ENCODE results near the gene EPHA10.

EPHA10 gene

DNA sequence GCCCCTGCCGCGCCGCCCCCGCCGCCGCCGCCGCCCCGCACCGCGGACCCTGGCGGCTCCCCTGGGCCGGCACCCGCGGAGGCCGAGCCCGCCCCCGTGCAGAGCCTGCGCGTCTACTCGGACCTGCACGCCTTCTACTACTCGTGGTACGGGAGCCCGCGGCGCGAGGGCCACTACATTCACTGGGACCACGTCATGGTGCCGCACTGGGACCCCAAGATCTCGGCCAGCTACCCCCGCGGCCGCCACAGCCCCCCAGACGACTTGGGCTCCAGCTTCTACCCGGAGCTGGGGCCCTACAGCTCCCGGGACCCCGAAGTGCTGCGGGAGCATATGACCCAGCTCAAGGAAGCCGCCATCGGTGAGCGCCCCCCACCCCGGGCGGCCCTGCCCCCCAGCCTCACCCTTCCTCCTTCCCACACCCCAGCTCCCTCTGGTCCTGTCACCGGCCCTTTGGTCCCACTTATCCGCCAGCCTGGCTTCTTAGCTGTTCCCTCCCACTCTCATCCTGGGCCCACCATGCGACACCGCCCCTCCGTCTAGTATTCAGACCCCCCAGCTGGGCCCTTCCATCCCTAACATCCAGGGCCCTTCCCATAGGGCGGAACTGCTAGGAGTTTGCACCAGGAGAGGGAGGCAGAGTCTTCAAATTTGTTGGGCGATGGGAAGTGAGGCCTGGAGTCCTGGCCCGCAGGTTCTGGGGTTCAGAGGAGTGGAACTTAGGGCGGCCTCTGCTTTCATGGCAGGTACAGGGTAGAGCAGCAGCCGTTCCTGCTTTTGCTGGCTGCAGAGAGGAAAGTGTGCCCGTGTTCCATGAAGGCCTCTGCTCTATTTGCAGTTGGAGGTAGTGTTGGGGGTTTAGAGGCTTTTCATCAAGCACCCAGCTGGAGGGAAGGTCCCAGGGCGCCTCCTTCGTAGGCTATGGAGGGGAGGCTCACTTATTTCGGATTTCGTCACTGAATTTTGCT, 29.7 kb upstream of the EPHA10 start (continued):
- TF ChIP-seq, protein P1, sequence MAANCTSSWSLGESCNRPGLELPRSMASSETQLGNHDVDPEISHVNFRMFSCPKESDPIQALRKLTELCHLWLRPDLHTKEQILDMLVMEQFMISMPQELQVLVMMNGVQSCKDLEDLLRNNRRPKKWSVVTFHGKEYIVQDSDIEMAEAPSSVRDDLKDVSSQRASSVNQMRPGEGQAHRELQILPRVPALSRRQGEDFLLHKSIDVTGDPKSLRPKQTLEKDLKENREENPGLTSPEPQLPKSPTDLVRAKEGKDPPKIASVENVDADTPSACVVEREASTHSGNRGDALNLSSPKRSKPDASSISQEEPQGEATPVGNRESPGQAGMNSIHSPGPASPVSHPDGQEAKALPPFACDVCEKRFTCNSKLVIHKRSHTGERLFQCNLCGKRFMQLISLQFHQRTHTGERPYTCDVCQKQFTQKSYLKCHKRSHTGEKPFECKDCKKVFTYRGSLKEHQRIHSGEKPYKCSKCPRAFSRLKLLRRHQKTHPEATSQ (tag by site-specific recombination; IDR thresholded peaks at IDR 0.05), result no peak
- TF ChIP-seq, protein P2, sequence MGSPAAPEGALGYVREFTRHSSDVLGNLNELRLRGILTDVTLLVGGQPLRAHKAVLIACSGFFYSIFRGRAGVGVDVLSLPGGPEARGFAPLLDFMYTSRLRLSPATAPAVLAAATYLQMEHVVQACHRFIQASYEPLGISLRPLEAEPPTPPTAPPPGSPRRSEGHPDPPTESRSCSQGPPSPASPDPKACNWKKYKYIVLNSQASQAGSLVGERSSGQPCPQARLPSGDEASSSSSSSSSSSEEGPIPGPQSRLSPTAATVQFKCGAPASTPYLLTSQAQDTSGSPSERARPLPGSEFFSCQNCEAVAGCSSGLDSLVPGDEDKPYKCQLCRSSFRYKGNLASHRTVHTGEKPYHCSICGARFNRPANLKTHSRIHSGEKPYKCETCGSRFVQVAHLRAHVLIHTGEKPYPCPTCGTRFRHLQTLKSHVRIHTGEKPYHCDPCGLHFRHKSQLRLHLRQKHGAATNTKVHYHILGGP (tag by site-specific recombination; IDR thresholded peaks at IDR 0.05), result no peak
- no peak for TF ChIP-seq ZNF112 (tag by site-specific recombination; IDR thresholded peaks at IDR 0.05)
- no peak for TF ChIP-seq ZNF266 (tag by site-specific recombination; IDR thresholded peaks at IDR 0.05; ENCODE audit: low read depth)
- TF ChIP-seq ZFP3 (tag by site-specific recombination; IDR thresholded peaks at IDR 0.05; ENCODE audit: low read depth), result no peak
- TF ChIP-seq ZNF335 (tag by site-specific recombination; conservative IDR thresholded peaks at IDR 0.05), result peak; percentile 76
- TF ChIP-seq, protein P3, sequence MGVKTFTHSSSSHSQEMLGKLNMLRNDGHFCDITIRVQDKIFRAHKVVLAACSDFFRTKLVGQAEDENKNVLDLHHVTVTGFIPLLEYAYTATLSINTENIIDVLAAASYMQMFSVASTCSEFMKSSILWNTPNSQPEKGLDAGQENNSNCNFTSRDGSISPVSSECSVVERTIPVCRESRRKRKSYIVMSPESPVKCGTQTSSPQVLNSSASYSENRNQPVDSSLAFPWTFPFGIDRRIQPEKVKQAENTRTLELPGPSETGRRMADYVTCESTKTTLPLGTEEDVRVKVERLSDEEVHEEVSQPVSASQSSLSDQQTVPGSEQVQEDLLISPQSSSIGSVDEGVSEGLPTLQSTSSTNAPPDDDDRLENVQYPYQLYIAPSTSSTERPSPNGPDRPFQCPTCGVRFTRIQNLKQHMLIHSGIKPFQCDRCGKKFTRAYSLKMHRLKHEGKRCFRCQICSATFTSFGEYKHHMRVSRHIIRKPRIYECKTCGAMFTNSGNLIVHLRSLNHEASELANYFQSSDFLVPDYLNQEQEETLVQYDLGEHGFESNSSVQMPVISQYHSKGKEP (tag by site-specific recombination; IDR thresholded peaks at IDR 0.05), result no peak
- TF ChIP-seq, protein P4, sequence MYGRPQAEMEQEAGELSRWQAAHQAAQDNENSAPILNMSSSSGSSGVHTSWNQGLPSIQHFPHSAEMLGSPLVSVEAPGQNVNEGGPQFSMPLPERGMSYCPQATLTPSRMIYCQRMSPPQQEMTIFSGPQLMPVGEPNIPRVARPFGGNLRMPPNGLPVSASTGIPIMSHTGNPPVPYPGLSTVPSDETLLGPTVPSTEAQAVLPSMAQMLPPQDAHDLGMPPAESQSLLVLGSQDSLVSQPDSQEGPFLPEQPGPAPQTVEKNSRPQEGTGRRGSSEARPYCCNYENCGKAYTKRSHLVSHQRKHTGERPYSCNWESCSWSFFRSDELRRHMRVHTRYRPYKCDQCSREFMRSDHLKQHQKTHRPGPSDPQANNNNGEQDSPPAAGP (tag by site-specific recombination; IDR thresholded peaks at IDR 0.05), result peak; percentile 12; the same call in 1 of the 2 replicates
- no peak for TF ChIP-seq ZXDB (tag by site-specific recombination; IDR thresholded peaks at IDR 0.05)
- no peak for TF ChIP-seq ZNF585B (tag by site-specific recombination; IDR thresholded peaks at IDR 0.05)
- peak; percentile 41; the same call in 1 of the 2 replicates for TF ChIP-seq ZBTB48 (tag by site-specific recombination; IDR thresholded peaks at IDR 0.05)
- no peak for TF ChIP-seq ZNF555 (tag by site-specific recombination; conservative IDR thresholded peaks at IDR 0.05)
- no peak for TF ChIP-seq GFI1B (tag by site-specific recombination; IDR thresholded peaks at IDR 0.05)
- TF ChIP-seq KLF9 (tag by site-specific recombination; IDR thresholded peaks at IDR 0.05; ENCODE audit: low read depth), result peak; percentile 36; the same call in 1 of the 2 replicates
- TF ChIP-seq MYNN (tag by site-specific recombination; IDR thresholded peaks at IDR 0.05; ENCODE audit: borderline replicate concordance), result no peak
- TF ChIP-seq, protein P5, sequence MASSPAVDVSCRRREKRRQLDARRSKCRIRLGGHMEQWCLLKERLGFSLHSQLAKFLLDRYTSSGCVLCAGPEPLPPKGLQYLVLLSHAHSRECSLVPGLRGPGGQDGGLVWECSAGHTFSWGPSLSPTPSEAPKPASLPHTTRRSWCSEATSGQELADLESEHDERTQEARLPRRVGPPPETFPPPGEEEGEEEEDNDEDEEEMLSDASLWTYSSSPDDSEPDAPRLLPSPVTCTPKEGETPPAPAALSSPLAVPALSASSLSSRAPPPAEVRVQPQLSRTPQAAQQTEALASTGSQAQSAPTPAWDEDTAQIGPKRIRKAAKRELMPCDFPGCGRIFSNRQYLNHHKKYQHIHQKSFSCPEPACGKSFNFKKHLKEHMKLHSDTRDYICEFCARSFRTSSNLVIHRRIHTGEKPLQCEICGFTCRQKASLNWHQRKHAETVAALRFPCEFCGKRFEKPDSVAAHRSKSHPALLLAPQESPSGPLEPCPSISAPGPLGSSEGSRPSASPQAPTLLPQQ (tag by site-specific recombination; IDR thresholded peaks at IDR 0.05), result peak; percentile 74
- TF ChIP-seq HOXD13 (CRISPR knock-in tag; IDR thresholded peaks at IDR 0.05; ENCODE audit: borderline replicate concordance), result no peak
- TF ChIP-seq ZNF76 (tag by site-specific recombination; IDR thresholded peaks at IDR 0.05; ENCODE audit: borderline replicate concordance, low read depth), result 0 out of 2 replicates have a peak, but pooled peaks have one; percentile 5
- TF ChIP-seq, protein P6, sequence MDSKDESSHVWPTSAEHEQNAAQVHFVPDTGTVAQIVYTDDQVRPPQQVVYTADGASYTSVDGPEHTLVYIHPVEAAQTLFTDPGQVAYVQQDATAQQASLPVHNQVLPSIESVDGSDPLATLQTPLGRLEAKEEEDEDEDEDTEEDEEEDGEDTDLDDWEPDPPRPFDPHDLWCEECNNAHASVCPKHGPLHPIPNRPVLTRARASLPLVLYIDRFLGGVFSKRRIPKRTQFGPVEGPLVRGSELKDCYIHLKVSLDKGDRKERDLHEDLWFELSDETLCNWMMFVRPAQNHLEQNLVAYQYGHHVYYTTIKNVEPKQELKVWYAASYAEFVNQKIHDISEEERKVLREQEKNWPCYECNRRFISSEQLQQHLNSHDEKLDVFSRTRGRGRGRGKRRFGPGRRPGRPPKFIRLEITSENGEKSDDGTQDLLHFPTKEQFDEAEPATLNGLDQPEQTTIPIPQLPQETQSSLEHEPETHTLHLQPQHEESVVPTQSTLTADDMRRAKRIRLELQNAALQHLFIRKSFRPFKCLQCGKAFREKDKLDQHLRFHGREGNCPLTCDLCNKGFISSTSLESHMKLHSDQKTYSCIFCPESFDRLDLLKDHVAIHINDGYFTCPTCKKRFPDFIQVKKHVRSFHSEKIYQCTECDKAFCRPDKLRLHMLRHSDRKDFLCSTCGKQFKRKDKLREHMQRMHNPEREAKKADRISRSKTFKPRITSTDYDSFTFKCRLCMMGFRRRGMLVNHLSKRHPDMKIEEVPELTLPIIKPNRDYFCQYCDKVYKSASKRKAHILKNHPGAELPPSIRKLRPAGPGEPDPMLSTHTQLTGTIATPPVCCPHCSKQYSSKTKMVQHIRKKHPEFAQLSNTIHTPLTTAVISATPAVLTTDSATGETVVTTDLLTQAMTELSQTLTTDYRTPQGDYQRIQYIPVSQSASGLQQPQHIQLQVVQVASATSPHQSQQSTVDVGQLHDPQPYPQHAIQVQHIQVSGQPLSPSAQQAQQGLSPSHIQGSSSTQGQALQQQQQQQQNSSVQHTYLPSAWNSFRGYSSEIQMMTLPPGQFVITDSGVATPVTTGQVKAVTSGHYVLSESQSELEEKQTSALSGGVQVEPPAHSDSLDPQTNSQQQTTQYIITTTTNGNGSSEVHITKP (tag by site-specific recombination; IDR thresholded peaks at IDR 0.05), result 0 out of 2 replicates have a peak, but pooled peaks have one; percentile 10
- TF ChIP-seq ZEB2 (tag by site-specific recombination; IDR thresholded peaks at IDR 0.05), result no peak
- TF ChIP-seq ZNF324 (tag by site-specific recombination; IDR thresholded peaks at IDR 0.05), result no peak
- TF ChIP-seq ZNF184 (tag by site-specific recombination; IDR thresholded peaks at IDR 0.05), result no peak
- no peak for TF ChIP-seq MZF1 (tag by site-specific recombination; IDR thresholded peaks at IDR 0.05; ENCODE audit: borderline replicate concordance)
- TF ChIP-seq, protein P7, sequence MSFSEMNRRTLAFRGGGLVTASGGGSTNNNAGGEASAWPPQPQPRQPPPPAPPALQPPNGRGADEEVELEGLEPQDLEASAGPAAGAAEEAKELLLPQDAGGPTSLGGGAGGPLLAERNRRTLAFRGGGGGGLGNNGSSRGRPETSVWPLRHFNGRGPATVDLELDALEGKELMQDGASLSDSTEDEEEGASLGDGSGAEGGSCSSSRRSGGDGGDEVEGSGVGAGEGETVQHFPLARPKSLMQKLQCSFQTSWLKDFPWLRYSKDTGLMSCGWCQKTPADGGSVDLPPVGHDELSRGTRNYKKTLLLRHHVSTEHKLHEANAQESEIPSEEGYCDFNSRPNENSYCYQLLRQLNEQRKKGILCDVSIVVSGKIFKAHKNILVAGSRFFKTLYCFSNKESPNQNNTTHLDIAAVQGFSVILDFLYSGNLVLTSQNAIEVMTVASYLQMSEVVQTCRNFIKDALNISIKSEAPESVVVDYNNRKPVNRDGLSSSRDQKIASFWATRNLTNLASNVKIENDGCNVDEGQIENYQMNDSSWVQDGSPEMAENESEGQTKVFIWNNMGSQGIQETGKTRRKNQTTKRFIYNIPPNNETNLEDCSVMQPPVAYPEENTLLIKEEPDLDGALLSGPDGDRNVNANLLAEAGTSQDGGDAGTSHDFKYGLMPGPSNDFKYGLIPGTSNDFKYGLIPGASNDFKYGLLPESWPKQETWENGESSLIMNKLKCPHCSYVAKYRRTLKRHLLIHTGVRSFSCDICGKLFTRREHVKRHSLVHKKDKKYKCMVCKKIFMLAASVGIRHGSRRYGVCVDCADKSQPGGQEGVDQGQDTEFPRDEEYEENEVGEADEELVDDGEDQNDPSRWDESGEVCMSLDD (tag by site-specific recombination; IDR thresholded peaks at IDR 0.05), result 0 out of 2 replicates have a peak, but pooled peaks have one; percentile 33
